ENCODE measurements around the gene VIL1.
A peak's percentile ranks its signal among the peaks of the same experiment; 100 is the strongest.

Gene VIL1

GRCh38 chr2:218394298-218395089 is 24.4 kb upstream of the VIL1 start:
- no peak overlapping the region for H3K4me3 ChIP-seq (ENCODE audit: low read depth, low read length)

GRCh38 chr2:218395090-218395444 is 23.9 kb upstream of the VIL1 start:
- no peak overlapping the region for H3K4me3 ChIP-seq (ENCODE audit: low read depth, low read length)

DNA sequence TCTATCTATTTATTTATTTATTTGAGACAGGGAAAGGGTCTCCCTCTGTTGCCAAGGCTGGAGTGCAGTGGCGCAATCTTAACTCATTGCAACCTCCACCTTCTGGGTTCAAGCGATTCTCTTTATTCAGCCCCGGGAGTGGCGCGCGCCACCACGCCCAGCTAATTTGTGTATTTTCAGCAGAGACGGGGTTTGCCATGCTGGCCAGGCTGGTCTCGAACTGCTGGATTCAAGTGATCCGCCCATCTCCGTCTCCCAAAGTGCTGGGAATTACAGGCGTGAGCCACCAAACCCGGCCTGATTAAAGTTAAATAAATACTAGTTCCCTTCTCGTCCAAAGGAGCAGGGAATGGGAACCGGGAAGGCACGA is 23.5 kb upstream of the VIL1 start:
- H3K4me3 ChIP-seq (ENCODE audit: low read depth, low read length): peak overlapping the region; percentile 13

DNA sequence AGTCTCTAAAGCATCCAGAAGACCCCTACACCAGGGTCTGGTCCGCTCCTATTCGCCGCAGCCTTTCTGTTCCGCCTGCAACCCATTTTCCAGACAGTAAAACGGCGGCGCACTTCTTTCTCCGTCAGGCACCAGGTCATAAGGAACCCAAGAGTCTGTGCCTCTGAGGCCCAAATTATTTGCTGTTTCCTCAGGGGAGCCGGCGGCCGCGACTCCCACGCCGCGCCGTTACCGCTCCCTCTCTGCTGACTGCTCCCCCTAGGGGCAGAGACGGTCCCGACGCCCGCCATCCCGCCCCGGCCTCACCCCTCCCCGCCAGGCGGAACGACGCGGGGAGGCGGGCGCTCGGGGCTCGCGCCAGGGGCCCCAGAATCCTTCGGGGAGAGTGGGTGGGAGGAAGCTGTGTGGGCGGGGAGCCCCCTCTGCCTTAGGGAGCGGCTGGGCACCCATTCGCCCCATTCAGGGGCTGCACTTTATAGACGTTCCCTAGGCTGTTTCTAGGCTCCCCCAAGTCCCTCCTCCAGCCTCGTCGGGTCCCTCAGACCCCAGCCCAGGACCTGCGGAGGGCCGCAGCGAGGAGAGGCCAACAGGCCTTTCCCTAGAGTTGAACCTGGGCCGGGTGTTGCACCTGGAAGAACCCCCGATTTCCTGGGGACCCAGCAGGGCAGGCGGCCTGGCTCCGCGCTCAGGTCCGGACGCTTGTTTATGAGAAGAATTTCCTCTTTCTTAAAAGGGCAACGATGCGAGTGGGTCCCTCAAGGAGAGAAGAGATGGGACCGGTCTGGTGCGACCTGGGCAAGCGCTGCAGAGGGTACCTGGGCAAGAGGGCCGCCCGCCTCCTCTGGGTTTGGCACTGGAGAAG is 22.9 kb upstream of the VIL1 start:
- peak overlapping the region; percentile 72 for H3K4me3 ChIP-seq (ENCODE audit: low read depth, low read length)

DNA sequence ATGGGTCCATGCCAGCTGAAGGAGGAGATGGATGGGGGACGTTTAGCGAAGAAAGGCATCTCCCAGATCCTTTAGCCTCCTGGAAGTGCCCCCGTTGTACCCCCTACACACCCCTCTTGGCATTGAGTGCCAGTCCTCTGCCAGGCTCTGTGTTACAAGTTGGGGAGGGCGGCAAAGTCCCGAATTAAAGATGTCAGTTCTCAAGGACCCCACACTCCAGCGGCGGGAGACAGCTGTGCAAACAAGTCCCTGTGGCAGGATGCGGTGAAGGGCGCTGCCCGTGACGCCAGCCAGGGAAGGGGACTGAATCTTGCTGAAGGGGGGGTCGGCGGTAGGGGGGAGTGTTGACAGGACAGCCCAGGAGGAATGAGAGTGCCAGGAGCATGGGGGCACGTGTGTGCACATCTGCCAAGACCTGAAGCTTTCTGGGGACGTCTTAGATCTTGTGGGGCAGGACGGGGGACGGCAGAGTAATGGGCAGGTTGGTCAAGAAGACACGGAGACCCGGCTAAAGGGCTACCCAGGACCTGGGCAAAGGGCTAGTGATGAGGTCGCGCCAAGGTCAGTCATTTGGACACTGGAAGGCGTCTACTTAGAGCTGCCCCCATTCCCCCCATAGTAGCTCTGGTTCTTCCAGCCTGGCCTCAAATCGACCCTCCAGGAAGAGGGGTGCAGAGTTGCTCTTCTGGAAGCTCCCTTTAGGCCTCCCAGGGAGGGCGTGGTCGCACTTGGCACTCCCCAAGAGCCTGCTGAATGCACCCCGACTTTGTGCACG is 22.0 kb upstream of the VIL1 start:
- H3K4me3 ChIP-seq (ENCODE audit: low read depth, low read length): peak overlapping the region; percentile 72

GRCh38 chr2:218397463-218397819 is 21.5 kb upstream of the VIL1 start:
- H3K4me3 ChIP-seq (ENCODE audit: low read depth, low read length): peak overlapping the region; percentile 6

- H3K4me3 ChIP-seq (ENCODE audit: low read depth, low read length): peak overlapping the region; percentile 24
Measured at GRCh38 chr2:218397820-218398436, 21.0 kb upstream of the VIL1 start.

GRCh38 chr2:218398437-218399390 is 20.2 kb upstream of the VIL1 start:
- H3K4me3 ChIP-seq (ENCODE audit: low read depth, low read length): peak overlapping the region; percentile 20

DNA sequence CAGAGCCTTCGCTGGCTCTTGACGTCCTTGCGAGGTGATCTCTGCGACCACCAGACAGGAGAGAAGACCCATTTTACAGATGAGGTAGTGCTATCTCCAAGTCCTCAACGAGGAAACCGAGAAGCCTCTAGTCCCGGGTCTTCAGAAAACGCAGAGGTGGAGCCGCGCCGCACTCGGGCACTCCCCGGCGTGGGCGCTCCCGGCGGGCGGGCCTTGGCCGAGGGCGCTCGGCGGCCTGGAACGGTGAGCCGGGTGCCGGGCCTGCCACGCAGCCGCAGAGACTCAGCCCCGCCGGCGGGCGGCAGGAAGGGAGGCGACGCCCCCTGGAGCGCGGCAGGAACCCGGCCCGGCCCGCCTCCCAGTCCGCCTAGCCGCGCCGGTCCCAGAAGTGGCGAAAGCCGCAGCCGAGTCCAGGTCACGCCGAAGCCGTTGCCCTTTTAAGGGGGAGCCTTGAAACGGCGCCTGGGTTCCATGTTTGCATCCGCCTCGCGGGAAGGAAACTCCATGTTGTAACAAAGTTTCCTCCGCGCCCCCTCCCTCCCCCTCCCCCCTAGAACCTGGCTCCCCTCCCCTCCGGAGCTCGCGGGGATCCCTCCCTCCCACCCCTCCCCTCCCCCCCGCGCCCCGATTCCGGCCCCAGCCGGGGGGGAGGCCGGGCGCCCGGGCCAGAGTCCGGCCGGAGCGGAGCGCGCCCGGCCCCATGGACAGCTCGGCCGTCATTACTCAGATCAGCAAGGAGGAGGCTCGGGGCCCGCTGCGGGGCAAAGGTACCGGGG is 19.3 kb upstream of the VIL1 start, which contains the start of gene CTDSP1:
Gene CTDSP1, plus strand, starts transcription at position 478 of the 776 bp plus-strand sequence. Its CDS starts 223 bp downstream, at position 701.
- peak within 1 kb of the TSS; percentile 51 for H3K4me3 ChIP-seq (ENCODE audit: low read depth, low read length)

DNA sequence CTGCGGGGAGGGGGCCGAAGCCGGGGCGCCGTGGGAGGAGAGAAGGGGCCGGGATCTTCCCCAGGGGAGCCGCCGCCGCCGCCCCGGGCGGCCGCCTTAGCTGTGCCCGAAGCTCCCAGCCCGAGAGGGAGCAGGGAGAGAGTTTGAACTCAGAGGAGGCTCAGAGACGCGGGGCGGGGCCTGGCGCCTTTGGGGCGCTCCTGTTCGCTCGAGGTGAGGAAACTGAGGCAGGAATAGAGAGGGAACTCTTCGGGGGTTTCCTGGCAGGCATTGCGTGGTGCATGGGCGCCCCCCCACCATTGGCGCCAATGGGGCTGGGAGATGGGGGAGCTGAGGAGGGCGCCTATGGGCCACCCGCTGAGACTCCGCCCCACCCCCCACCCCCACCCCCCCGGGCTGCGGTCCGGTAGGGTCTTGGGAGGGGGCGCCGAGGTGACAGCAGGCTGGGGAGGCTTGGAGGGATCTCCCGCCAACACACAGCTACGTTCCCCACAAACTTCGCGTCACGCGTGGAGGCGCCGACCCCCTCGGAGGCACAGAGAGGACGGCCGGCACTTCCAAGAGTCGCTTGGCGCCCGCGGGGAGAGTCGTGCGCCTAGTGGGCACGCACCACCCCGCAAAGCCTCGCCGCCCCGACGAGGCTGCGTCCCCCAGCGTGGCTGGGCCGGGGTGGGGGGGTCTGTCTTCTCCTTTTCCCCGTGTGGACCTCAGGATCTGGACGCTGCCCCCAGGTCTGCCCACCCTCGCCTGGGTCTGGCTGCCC is 18.6 kb upstream of the VIL1 start:
- H3K4me3 ChIP-seq (ENCODE audit: low read depth, low read length): peak overlapping the region; percentile 51

GRCh38 chr2:218400930-218401881 is 17.7 kb upstream of the VIL1 start:
- no peak overlapping the region for H3K4me3 ChIP-seq (ENCODE audit: low read depth, low read length)

- no peak overlapping the region for H3K4me3 ChIP-seq (ENCODE audit: low read depth, low read length)
Measured at GRCh38 chr2:218401890-218402289, 17.0 kb upstream of the VIL1 start.

- no peak overlapping the region for H3K4me3 ChIP-seq (ENCODE audit: low read depth, low read length)
Measured at GRCh38 chr2:218402491-218402901, 16.4 kb upstream of the VIL1 start.

DNA sequence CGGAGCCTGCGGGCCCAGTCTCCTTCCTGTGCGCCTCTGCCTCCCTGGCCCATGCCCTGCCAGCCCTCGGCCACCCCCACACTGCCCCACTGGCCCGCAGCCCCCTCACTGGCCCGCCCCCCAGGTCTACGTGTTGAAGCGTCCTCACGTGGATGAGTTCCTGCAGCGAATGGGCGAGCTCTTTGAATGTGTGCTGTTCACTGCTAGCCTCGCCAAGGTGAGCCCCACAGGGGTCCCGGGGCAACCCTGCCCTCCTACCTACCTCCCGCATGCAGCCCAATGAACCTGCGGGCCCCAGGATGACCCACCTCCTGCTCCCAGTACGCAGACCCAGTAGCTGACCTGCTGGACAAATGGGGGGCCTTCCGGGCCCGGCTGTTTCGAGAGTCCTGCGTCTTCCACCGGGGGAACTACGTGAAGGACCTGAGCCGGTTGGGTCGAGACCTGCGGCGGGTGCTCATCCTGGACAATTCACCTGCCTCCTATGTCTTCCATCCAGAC is 16.0 kb upstream of the VIL1 start:
- no peak overlapping the region for H3K4me3 ChIP-seq (ENCODE audit: low read depth, low read length)

DNA sequence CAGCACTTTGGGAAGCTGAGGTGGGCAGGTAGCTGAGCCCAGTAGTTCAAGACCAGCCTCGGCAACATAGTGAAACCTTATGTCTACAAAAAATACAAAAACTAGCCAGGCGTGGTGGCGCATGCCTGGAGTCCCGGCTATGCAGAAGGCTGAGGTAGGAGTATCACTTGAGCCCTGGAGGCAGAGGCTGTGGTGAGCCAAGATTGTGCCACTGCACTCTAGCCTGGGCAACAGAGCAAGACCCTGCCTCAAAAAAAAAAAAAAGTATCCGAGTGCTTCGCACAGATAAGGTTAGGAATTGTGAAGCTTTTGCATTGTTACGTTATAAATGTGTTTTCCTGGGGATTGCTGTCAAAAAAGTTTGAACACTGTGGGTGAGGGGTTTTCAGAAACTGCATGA is 15.1 kb upstream of the VIL1 start:
- H3K4me3 ChIP-seq (ENCODE audit: low read depth, low read length): no peak overlapping the region

DNA sequence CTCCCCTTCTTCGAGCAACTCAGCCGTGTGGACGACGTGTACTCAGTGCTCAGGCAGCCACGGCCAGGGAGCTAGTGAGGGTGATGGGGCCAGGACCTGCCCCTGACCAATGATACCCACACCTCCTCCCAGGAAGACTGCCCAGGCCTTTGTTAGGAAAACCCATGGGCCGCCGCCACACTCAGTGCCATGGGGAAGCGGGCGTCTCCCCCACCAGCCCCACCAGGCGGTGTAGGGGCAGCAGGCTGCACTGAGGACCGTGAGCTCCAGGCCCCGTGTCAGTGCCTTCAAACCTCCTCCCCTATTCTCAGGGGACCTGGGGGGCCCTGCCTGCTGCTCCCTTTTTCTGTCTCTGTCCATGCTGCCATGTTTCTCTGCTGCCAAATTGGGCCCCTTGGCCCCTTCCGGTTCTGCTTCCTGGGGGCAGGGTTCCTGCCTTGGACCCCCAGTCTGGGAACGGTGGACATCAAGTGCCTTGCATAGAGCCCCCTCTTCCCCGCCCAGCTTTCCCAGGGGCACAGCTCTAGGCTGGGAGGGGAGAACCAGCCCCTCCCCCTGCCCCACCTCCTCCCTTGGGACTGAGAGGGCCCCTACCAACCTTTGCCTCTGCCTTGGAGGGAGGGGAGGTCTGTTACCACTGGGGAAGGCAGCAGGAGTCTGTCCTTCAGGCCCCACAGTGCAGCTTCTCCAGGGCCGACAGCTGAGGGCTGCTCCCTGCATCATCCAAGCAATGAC is 14.4 kb upstream of the VIL1 start:
- no peak overlapping the region for H3K4me3 ChIP-seq (ENCODE audit: low read depth, low read length)

All from iPS-11a (cell line).